ENCODE measurements around the gene TAS2R14.

DNA sequence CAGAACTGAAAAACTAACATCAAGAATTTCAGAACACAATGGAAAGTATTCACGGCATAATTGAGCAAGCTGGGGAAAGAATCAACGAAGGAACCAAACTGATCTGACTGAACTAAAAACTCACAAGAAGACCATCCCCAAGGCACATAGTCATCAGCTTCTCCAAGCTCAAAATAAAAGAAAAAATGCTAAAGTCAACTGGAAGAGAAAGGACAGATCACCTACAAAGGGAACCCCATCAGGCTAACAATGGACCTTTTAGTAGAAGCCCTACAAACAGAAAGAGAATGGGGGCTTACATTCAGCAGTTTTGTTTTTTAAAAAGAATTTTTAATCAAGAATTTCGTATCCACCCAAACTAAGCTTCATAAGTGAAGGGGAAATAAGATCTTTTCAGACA lies 35.9 kb upstream of the TAS2R14 start:
- no peak for TF ChIP-seq EP300 (IDR thresholded peaks at IDR 0.05)
- TF ChIP-seq, protein P1, sequence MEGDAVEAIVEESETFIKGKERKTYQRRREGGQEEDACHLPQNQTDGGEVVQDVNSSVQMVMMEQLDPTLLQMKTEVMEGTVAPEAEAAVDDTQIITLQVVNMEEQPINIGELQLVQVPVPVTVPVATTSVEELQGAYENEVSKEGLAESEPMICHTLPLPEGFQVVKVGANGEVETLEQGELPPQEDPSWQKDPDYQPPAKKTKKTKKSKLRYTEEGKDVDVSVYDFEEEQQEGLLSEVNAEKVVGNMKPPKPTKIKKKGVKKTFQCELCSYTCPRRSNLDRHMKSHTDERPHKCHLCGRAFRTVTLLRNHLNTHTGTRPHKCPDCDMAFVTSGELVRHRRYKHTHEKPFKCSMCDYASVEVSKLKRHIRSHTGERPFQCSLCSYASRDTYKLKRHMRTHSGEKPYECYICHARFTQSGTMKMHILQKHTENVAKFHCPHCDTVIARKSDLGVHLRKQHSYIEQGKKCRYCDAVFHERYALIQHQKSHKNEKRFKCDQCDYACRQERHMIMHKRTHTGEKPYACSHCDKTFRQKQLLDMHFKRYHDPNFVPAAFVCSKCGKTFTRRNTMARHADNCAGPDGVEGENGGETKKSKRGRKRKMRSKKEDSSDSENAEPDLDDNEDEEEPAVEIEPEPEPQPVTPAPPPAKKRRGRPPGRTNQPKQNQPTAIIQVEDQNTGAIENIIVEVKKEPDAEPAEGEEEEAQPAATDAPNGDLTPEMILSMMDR (IDR thresholded peaks at IDR 0.05) = no peak
